Measurements from ENCODE around the gene METRNL.

Gene METRNL

GRCh38 chr17:83097831-83098230, 18.4 kb downstream of the METRNL start:
- no peak for DNase-seq (ENCODE audit: low spot score)
- Histone ChIP-seq H3K9me3 (ENCODE audit: severe bottlenecking) (no peaks in the 10 kb centered on the region), H3K27ac (ENCODE audit: poor library complexity, severe bottlenecking) (no peak overlapping the region), H3K27me3 (ENCODE audit: insufficient read depth, poor library complexity, severe bottlenecking) (no peaks in the 10 kb centered on the region), H3K36me3 (ENCODE audit: low read depth) (peaks cover 5% of the 10 kb centered on the region; the same call in 1 of the 2 replicates), H3K4me1 (ENCODE audit: insufficient read depth, poor library complexity, severe bottlenecking) (peaks cover 9% of the 10 kb centered on the region), H3K4me3 (ENCODE audit: severe bottlenecking) (no peak overlapping the region)
- TF ChIP-seq CTCF (IDR thresholded peaks at IDR 0.05; ENCODE audit: poor library complexity, severe bottlenecking): no peak
- no peak for ATAC-seq (ENCODE audit: low read depth)

DNA sequence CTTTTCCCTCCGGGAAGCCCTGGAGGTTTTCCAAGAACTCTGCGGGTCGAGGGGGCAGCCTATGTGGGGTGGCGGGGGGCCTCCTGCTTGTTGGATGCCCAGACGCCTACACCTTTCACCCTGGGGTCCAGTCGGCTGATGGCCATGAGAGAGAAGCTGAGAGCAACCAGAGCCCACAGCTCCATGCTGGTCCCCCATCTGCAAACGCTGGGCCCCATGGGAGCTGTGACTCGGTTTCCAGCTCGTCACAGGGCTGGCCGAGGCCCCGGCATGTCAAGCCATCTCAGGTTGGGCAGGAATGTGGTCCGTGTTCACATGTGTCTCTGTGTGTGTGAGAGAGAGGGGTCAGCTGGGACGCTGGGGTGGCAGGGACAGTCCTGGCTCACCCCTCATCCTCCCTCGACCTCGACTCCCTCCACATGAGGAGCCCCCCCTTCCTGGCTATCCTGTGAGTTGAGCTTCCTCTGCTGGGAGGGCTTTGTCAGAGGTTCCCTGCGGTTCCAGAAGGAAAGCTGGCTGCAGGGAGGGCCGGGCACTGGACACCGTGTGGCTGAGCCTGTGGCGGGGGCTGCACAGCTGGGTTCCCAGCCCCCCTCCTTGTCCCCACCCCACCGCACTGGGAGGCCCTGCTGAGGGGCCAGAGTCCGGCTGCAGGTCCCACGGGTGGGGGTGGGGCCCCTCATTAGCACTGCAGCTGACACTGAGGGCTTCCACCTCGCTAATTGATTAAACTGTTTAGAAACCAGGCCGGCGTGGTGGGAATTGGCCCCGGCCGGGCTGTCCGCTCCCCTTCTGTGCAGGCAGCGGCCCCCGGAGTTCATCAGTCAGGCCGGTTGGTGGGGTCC, 19.1 kb downstream of the METRNL start:
- no peak overlapping the region for H3K4me3 ChIP-seq (ENCODE audit: severe bottlenecking)
- DNase-seq (ENCODE audit: low spot score): no peak
- no peaks in the 10 kb centered on the region for H3K9me3 ChIP-seq (ENCODE audit: severe bottlenecking)
- ATAC-seq (ENCODE audit: low read depth): no peak
- H3K27ac ChIP-seq (ENCODE audit: poor library complexity, severe bottlenecking): no peak overlapping the region
- H3K27me3 ChIP-seq (ENCODE audit: insufficient read depth, poor library complexity, severe bottlenecking): no peaks in the 10 kb centered on the region
- no peak for TF ChIP-seq CTCF (IDR thresholded peaks at IDR 0.05; ENCODE audit: poor library complexity, severe bottlenecking)
- peaks cover 9% of the 10 kb centered on the region for H3K4me1 ChIP-seq (ENCODE audit: insufficient read depth, poor library complexity, severe bottlenecking)
- H3K36me3 ChIP-seq (ENCODE audit: low read depth): peaks cover 5% of the 10 kb centered on the region; the same call in 1 of the 2 replicates

- Histone ChIP-seq H3K9me3 (ENCODE audit: severe bottlenecking) (no peaks in the 10 kb centered on the region), H3K36me3 (ENCODE audit: low read depth) (peaks cover 5% of the 10 kb centered on the region; the same call in 1 of the 2 replicates), H3K4me1 (ENCODE audit: insufficient read depth, poor library complexity, severe bottlenecking) (peaks cover 9% of the 10 kb centered on the region), H3K4me3 (ENCODE audit: severe bottlenecking) (no peak overlapping the region), H3K27ac (ENCODE audit: poor library complexity, severe bottlenecking) (no peak overlapping the region), H3K27me3 (ENCODE audit: insufficient read depth, poor library complexity, severe bottlenecking) (no peaks in the 10 kb centered on the region)
- no peak for DNase-seq (ENCODE audit: low spot score)
- no peak for TF ChIP-seq CTCF (IDR thresholded peaks at IDR 0.05; ENCODE audit: poor library complexity, severe bottlenecking)
- ATAC-seq (ENCODE audit: low read depth): no peak
Observed at GRCh38 chr17:83099086-83099555, 19.7 kb downstream of the METRNL start.

GRCh38 chr17:83099570-83100181, 20.3 kb downstream of the METRNL start:
- no peak for ATAC-seq (ENCODE audit: low read depth)
- no peak overlapping the region for H3K27ac ChIP-seq (ENCODE audit: poor library complexity, severe bottlenecking)
- H3K27me3 ChIP-seq (ENCODE audit: insufficient read depth, poor library complexity, severe bottlenecking): no peaks in the 10 kb centered on the region
- no peaks in the 10 kb centered on the region for H3K9me3 ChIP-seq (ENCODE audit: severe bottlenecking)
- H3K36me3 ChIP-seq (ENCODE audit: low read depth): peaks cover 4% of the 10 kb centered on the region; the same call in 1 of the 2 replicates
- no peak for TF ChIP-seq CTCF (IDR thresholded peaks at IDR 0.05; ENCODE audit: poor library complexity, severe bottlenecking)
- no peak for DNase-seq (ENCODE audit: low spot score)
- H3K4me1 ChIP-seq (ENCODE audit: insufficient read depth, poor library complexity, severe bottlenecking): peaks cover 9% of the 10 kb centered on the region
- no peak overlapping the region for H3K4me3 ChIP-seq (ENCODE audit: severe bottlenecking)

Measured in RWPE2 (cell line).